ENCODE data around the gene CAMK1D. TPM values are rescaled to one million over a fixed set of nuclear protein-coding genes. Genes with fewer than 3 reads are reported as not detected.

Gene CAMK1D
- polyA plus RNA-seq, 1 donor (not counting 4 experiments of a cell fraction or from before 2014, with no cell fraction given), result 0.76 TPM

DNA sequence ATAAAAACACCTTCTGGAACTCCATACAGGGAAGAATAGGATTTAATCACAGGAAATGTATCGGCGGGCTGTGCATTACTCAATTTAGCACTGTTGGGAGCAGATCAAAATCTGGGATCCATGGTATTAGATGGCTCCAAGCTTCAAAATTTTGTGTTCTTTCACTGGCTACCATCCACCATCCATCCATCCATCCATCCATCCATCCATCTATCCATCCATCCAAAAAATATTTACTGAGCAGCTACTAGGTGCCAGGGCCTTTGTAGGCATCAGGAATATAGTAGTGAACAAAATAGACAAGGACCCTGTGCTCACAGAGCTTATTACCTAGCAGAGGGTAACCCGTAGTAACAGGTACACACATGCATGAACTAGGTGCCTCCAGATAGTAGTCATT is 372.0 kb downstream of the CAMK1D start:
- no peaks in the 10 kb centered on the region for H3K9me3 ChIP-seq (ENCODE audit: control insufficient read depth, low read depth, low read length)
- peaks cover 38% of the 10 kb centered on the region for H3K4me1 ChIP-seq (ENCODE audit: control insufficient read depth, extremely low read depth, insufficient read depth, low read length)
- H3K9ac ChIP-seq (ENCODE audit: control insufficient read depth, extremely low read depth, insufficient read depth, low read length), result no peak overlapping the region
- no peaks in the 10 kb centered on the region for H3K9me1 ChIP-seq (ENCODE audit: control insufficient read depth, extremely low read depth, insufficient read depth, low read length)
- no peak overlapping the region for H3K4me3 ChIP-seq (ENCODE audit: control insufficient read depth in 2 of 3, extremely low read depth in 1 of 3, insufficient read depth in 2 of 3, low read depth in 1 of 3, low read length in 3 of 3)
- no peaks in the 10 kb centered on the region for H4K20me1 ChIP-seq (ENCODE audit: control insufficient read depth, extremely low read depth, insufficient read depth, low read length)
- DNase-seq (ENCODE audit: low read depth, low spot score) (no peak), FAIRE-seq (no peak)
- dilution Hi-C loops (cut with MboI; ENCODE audit: extremely low pct_ligation_motif_present, low sequenced_read_pairs), result no loop called here
- H2AFZ ChIP-seq (ENCODE audit: control insufficient read depth, low read length), result no peak overlapping the region
- H3K79me2 ChIP-seq (ENCODE audit: control insufficient read depth, insufficient read depth, low read length), result no peaks in the 10 kb centered on the region
- no peak overlapping the region for H3K4me2 ChIP-seq (ENCODE audit: control insufficient read depth, extremely low read depth, insufficient read depth, low read depth, low read length)
- H3K36me3 ChIP-seq (ENCODE audit: control insufficient read depth in 2 of 2, extremely low read depth in 1 of 2, insufficient read depth in 2 of 2, low read length in 2 of 2), result no peaks in the 10 kb centered on the region
- TF ChIP-seq EZH2 (IDR thresholded peaks at IDR 0.05; ENCODE audit: low read length), result no peak
- TF ChIP-seq, protein P1, sequence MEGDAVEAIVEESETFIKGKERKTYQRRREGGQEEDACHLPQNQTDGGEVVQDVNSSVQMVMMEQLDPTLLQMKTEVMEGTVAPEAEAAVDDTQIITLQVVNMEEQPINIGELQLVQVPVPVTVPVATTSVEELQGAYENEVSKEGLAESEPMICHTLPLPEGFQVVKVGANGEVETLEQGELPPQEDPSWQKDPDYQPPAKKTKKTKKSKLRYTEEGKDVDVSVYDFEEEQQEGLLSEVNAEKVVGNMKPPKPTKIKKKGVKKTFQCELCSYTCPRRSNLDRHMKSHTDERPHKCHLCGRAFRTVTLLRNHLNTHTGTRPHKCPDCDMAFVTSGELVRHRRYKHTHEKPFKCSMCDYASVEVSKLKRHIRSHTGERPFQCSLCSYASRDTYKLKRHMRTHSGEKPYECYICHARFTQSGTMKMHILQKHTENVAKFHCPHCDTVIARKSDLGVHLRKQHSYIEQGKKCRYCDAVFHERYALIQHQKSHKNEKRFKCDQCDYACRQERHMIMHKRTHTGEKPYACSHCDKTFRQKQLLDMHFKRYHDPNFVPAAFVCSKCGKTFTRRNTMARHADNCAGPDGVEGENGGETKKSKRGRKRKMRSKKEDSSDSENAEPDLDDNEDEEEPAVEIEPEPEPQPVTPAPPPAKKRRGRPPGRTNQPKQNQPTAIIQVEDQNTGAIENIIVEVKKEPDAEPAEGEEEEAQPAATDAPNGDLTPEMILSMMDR (optimal IDR thresholded peaks at IDR 0.05 in 1 of 3, IDR thresholded peaks at IDR 0.05 in 1 of 3, conservative IDR thresholded peaks at IDR 0.05 in 1 of 3; ENCODE audit: extremely low read depth in 1 of 3, insufficient read depth in 2 of 3, low read length in 3 of 3), result no peak
- H3K27ac ChIP-seq (ENCODE audit: control insufficient read depth, insufficient read depth, low read length), result no peak overlapping the region
- no peaks in the 10 kb centered on the region for H3K27me3 ChIP-seq (ENCODE audit: control insufficient read depth, extremely low read depth, insufficient read depth, low read length)

DNA sequence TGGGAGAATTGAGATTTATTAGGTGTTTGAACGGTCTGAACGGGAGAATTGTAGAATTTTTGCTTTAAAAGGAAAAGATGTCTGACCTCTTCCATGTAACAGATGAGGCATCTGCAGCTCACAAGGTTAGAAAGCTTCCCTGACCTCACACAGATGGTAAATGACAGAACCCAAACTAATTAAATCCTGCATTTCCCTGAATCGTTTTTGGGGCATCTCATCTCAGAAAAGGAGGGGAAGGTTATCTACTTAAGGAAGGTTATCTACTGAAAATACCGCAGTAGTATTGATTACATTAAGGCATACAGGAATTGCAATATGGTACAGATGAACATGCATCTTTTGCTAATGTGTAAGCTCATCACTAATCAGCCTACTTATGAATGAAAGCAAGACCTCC is 373.9 kb downstream of the CAMK1D start:
- FAIRE-seq (no peak), DNase-seq (ENCODE audit: low read depth, low spot score) (no peak)
- H4K20me1 ChIP-seq (ENCODE audit: control insufficient read depth, extremely low read depth, insufficient read depth, low read length), result no peaks in the 10 kb centered on the region
- no peak overlapping the region for H2AFZ ChIP-seq (ENCODE audit: control insufficient read depth, low read length)
- dilution Hi-C loops (cut with MboI; ENCODE audit: extremely low pct_ligation_motif_present, low sequenced_read_pairs), result no loop called here
- H3K9ac ChIP-seq (ENCODE audit: control insufficient read depth, extremely low read depth, insufficient read depth, low read length), result no peak overlapping the region
- H3K4me1 ChIP-seq (ENCODE audit: control insufficient read depth, extremely low read depth, insufficient read depth, low read length), result peaks cover 36% of the 10 kb centered on the region
- no peaks in the 10 kb centered on the region for H3K27me3 ChIP-seq (ENCODE audit: control insufficient read depth, extremely low read depth, insufficient read depth, low read length)
- no peaks in the 10 kb centered on the region for H3K9me3 ChIP-seq (ENCODE audit: control insufficient read depth, low read depth, low read length)
- TF ChIP-seq, protein P1 (optimal IDR thresholded peaks at IDR 0.05 in 1 of 3, IDR thresholded peaks at IDR 0.05 in 1 of 3, conservative IDR thresholded peaks at IDR 0.05 in 1 of 3; ENCODE audit: extremely low read depth in 1 of 3, insufficient read depth in 2 of 3, low read length in 3 of 3), result no peak
- TF ChIP-seq EZH2 (IDR thresholded peaks at IDR 0.05; ENCODE audit: low read length), result no peak
- no peak overlapping the region for H3K4me2 ChIP-seq (ENCODE audit: control insufficient read depth, extremely low read depth, insufficient read depth, low read depth, low read length)
- H3K9me1 ChIP-seq (ENCODE audit: control insufficient read depth, extremely low read depth, insufficient read depth, low read length), result no peaks in the 10 kb centered on the region
- H3K36me3 ChIP-seq (ENCODE audit: control insufficient read depth in 2 of 2, extremely low read depth in 1 of 2, insufficient read depth in 2 of 2, low read length in 2 of 2), result no peaks in the 10 kb centered on the region
- H3K79me2 ChIP-seq (ENCODE audit: control insufficient read depth, insufficient read depth, low read length), result no peaks in the 10 kb centered on the region
- no peak overlapping the region for H3K27ac ChIP-seq (ENCODE audit: control insufficient read depth, insufficient read depth, low read length)
- no peak overlapping the region for H3K4me3 ChIP-seq (ENCODE audit: control insufficient read depth in 2 of 3, extremely low read depth in 1 of 3, insufficient read depth in 2 of 3, low read depth in 1 of 3, low read length in 3 of 3)

Measured in keratinocyte (primary cell).